VCaP (cell line): ENCODE measurements around the gene RSPO1.
"Not testable (repeated sequence)": the region's sequence is repeated elsewhere in the genome, so short reads cannot be mapped to it uniquely, and the experiment has no call there.

Source experiments
- H3K27ac ChIP-seq: fragments of 450-650 bp; 2 replicates; pipeline ENCODE4 v1.5.1; 2017
- TF ChIP-seq, protein P1 (sequence below): fragments of 450-650 bp; conservative IDR thresholded peaks from 2 replicates; pipeline ENCODE4 v1.5.1; 2017; ENCODE audit warnings: mild to moderate bottlenecking, moderate library complexity

Gene RSPO1

DNA sequence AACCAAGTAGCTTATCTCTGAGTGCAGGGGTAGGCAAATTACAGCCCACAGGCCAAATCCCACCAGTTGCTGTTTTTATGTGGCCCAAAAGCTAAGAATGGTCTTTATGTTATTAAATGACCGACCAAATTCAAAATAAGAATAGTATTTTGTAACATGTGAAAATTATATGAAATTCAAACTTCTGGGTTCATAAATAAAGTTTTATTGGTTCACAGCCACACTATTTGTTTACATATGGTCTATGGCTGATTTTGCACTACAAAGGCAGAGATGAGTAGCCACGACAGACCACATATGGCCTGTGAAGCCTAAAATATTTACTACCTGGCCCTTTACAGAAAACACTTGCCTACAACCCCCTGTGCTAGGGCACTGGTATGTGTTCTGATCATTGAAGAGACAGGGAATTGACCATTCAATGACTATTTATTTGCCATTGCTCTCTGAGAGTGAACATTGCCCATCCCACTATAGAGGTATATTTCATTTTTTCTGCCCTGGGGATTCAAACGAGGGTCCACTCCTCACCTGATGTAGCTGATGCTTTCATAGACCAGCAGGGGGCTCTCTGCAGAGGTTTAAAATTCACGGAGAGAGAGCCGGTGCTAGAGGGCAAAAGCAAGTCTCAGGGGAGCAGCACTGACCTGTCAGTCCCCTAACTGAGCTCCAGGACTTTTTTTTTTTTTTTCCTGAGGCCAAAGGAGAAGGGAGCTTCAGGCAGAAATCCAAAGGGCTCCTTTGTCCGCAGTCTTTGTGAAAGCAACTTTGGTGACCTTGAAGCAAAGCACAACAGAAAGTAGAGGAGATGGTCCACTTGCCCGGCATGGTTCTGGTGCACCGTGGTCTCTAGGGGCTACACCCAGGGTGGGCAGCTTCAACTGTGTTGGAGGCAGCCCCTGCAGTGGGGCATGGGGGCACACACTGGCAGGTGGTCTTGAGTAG is 31.7 kb downstream of the RSPO1 start:
- TF ChIP-seq, protein P1, sequence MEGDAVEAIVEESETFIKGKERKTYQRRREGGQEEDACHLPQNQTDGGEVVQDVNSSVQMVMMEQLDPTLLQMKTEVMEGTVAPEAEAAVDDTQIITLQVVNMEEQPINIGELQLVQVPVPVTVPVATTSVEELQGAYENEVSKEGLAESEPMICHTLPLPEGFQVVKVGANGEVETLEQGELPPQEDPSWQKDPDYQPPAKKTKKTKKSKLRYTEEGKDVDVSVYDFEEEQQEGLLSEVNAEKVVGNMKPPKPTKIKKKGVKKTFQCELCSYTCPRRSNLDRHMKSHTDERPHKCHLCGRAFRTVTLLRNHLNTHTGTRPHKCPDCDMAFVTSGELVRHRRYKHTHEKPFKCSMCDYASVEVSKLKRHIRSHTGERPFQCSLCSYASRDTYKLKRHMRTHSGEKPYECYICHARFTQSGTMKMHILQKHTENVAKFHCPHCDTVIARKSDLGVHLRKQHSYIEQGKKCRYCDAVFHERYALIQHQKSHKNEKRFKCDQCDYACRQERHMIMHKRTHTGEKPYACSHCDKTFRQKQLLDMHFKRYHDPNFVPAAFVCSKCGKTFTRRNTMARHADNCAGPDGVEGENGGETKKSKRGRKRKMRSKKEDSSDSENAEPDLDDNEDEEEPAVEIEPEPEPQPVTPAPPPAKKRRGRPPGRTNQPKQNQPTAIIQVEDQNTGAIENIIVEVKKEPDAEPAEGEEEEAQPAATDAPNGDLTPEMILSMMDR: peak; percentile 80
- H3K27ac ChIP-seq: no peak overlapping the region

DNA sequence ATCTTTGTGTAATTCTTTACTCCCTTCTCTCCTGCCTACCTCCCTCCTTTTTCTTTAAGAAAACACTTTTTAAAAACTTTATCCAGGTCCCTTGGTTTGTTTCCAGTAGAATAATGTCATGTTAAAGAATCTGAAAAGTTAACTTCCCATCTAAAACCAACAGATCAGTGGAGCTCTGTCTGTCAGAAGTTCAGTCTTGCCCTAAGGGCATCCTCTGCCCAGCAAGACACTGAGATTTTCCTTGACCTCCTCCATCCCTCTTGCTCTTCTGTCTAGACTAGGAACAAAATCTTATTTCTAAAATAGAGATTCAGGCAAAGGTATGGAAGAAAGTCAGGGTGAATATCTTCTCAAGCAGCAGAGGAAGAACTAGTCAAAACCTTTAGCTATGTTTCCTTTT is 33.3 kb downstream of the RSPO1 start:
- TF ChIP-seq, protein P1: no peak
- H3K27ac ChIP-seq: no peak overlapping the region

DNA sequence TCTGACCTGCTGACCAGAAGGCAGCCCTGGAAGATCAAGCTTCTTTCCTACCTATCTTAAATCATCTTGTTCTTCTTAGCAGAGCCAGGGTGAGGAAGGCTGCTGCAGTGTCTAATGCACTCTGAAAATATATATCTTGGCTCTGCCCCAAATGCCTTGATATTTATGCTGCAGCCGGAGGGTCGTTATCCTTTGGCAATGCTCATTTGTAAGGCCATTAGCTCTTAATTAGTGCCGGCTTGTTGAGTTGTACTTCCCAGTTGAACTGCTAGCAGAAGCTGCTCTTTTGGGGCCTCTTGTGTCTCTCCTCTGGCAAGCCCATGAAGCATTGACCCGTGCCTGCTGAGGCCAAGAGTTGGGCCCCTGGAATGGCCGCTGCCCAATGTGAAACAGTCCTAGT is 34.8 kb downstream of the RSPO1 start:
- TF ChIP-seq, protein P1: no peak
- H3K27ac ChIP-seq: no peak overlapping the region

DNA sequence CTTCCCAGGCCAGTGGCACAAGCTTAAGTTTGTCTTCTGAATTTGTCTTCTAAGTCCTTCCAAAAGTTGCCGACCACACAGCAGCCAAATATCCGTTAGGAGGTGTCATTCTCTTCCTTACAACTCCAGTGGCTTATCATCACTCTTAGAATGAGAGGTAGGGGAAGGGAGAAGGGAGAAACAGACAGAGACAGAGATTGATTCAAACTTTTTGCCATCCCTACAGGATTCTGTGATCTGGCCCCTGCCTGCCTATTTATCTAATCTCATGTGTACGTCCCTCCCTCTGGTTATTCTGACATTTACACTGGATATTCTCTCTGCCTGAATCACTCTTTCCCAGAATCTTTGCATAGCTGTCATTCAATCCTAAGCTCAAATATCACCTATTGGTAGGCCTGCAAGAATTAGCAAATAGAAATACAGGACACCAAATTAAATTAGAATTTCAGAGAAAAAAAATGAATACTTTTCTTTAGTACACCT is 38.5 kb downstream of the RSPO1 start:
- H3K27ac ChIP-seq: peak overlapping the region; percentile 74; the same call in 1 of the 2 replicates

DNA sequence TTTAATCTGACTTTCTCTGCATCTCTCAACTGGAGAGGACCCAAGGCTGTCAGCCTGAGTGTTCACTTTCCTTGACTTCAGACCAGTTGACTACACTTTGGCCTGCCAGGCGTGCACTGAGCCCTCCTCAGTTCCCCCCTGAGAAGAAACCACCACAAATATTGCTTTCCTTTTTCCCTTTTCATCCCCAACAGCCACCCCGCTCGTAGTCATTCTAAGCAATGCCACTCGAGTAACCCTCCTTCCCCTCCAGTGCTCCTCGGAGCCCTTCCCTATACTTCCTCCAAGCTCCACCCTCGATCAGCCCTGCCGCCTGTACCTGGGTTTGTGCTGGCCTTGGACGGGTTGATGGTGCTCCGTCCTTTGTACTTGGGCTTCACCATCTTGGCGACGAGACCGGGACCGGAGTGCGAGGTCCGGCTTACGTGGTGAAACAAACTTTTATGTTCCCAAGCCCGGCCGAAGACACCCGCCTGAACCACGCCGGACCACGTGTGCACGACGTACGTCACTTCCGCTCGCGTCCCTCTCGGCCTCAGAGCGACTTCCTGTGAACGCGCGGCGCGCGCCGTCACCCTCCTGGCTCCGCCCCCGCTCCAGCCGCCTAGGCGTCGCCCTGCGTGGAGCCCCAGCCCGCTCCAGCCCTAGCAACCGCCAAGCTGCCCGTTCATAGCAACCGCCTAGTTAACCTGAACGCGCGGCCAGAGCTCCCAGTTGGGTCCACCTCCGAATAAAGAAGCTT is 39.1 kb downstream of the RSPO1 start, which contains the start of gene GNL2:
Gene GNL2, minus strand, starts transcription at position 498 of the 742 bp plus-strand sequence. Its CDS starts 115 bp downstream, at position 383.
- TF ChIP-seq, protein P1: no peak
- peak within 1 kb of the TSS; percentile 74 for H3K27ac ChIP-seq

More for the DNA sequence above, 38.5 kb downstream of the RSPO1 start:
- TF ChIP-seq, protein P1: no peak

DNA sequence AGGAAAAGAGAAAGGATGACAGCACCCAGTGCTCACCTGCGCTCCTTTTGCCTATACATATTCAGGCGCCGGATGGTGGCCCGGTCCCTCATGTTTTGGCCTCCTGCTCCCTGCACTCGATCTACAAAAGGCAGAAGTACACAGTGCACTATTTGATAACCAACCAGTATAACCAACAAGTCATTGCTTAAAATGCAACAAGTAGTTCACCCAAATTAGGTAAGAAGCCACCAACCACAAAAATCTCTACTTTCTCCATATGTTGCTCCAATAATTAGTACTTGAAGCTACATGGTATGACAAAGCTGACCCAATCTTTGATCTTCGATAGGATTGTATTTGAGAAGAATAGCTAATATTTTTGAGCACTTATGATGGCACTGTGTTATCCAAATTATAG is 41.0 kb downstream of the RSPO1 start:
- H3K27ac ChIP-seq: no peak overlapping the region
- TF ChIP-seq, protein P1: no peak

DNA sequence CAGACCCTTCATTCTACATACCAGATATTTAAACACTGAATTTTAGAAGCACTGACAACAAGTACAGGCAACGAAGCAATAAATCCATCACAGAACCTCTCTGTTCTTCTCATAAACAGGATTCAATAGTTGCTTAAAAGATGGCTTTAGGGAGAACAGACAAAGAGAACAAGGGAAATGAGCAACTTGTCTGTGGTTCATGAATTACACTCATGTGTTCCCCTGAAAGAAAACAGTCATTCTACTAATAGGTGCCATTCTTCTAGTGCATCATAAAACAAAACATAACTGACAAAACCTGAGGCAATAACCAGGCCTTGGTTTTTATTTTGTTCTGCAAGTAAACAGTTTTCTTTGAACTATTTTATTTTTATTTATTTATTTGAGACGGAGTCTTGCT is 45.8 kb downstream of the RSPO1 start:
- no peak overlapping the region for H3K27ac ChIP-seq
- TF ChIP-seq, protein P1: no peak

DNA sequence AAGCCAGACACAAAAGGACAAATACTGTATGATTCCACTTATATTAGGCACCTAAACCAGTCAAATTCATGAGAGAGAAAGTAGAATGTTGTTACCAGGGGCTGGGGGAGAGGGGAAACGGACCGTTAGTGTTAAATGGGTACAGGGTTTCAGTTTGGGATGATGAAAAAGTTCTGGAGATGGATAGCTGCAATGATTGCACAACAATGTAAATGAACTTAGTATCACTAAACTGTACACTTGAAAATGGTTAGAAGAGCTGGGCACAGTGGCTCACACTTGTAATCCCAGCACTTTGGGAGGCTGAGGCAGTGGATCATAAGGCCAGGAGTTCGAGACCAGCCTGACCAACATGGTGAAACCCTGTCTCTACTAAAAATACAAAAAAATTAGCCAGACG is 50.1 kb downstream of the RSPO1 start:
- not testable (repeated sequence) for H3K27ac ChIP-seq
